Right lobe of liver (tissue), 4 donors: ENCODE measurements around the gene PON3.

Source experiments
- CTCF ChIP-seq, 4 donors: fragments of 200-600 bp in 3 of 4; fragments of 450-650 bp in 1 of 4; IDR thresholded peaks; one replicate each; pipeline versions ENCODE4 v1.5.1 to v1.8.0; 2016 to 2022; ENCODE audit warnings: antibody characterized with exemption in 4 of 4, mild to moderate bottlenecking in 2 of 4
- POLR2A ChIP-seq: fragments of 450-650 bp; IDR thresholded peaks from one replicate; pipeline ENCODE4 v1.6.1; 2017; ENCODE audit warnings: antibody characterized with exemption, mild to moderate bottlenecking
- donor health status: DM: no; HTN: no; CAD: no.
- donor health status: DM: no; HTN: no; CAD: no.
- donor health status: DM: no; HTN: yes; CAD: no.

GRCh38 chr7:95407751-95408150 lies 11.6 kb upstream of the PON3 start:
- no peak for TF ChIP-seq CTCF (IDR thresholded peaks at IDR 0.05)
- TF ChIP-seq POLR2A: no peak
